GM03348 (cell line): Measurements from ENCODE around the gene MYPOP.
"Not testable (repeated sequence)": the region's sequence is repeated elsewhere in the genome, so short reads cannot be mapped to it uniquely, and the experiment has no call there.

Source experiments
- DNase-seq: peaks from one replicate; pipeline ENCODE4 v3.0.0; 2012; ENCODE audit warnings: low spot score

MYPOP gene

DNA sequence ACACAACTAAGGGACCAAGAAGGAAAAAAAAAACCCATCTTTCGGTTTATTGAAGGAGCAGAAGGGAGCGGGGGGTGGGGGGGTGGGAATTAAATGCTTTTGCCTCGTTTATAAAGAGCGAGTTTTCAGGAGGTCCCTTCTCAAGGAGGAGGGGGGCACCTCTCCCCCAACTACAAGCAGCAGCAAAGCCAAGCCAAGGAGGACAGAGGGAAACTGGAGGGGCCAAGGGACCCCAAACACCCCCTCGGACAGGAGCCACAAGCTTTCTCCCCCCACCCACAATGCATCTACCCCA lies 18.9 kb downstream of the MYPOP start:
- DNase-seq: no peak

DNA sequence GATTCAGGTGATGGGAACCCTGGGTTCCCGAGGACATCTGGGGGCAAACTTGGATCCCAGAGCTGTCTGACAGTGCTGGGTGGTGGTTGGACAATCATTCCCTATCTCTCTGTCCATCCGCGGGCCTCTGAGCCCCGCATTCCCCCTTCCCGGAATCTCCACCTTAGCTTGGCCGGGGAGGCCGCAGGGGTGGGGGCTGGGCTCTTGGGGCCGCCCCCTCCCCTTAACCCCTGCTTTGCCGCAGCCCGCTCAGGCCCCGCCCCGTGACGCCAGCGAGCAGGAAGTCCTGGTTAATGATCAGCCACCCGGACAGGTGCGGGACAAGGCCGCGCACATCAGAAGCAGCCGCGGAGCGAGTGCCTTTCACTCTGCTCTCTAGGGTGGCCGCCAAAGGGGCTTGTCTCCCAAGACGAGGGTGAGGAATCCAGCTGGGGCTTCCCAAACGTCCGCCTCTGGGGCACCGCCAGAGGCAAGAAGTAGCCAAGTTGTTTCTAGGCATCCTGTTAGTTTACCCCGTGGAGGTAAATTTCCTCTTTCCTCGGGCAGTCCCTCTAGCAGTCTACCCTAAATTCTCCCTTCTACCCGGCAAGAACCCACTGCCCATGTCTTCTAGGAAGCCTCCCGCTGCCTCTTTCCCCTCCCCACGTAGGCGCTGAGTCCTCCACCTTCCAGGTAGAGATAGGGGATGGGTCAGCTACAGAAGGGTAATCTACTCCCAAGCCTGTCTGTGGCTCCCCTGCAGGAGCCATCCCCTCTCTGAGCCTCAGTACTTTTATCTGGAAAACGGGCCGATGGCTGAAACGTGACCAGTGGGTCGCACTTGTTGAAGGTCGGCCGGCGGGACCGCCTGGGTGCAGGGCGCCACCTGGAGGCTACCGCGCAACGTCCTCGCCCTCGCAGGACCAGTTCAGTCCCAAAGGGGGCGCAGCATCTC lies 19.5 kb downstream of the MYPOP start:
- DNase-seq: peak; percentile 93

DNA sequence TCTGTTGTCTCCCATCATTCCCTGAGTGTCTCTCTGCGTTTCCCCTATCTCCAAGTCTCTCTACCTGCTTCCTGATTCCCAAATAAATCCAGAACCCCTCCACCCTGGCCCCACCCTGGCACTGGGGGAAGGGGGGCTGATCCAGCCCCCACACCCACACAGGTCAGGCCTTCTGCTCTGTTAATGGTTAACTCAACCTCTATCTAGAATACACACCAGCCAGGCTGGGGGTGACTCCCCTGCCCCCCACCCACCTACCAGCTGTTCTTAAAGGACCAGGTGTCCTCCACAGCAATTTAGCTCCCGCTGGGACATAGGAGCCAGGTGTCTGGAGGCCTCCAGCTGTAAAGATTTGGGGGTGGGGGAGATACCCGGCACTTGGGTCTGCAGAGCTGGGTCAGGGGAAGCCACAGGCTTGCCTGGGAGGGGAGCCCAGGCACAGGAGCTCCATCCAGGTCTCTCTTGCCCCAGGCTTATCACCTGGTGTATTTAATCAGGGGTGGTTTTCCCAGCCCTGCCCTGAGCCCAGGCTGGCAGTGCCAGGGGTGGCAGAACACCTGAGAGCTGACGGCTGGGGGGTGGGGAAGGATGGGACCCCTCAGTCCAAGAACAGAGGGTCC lies 20.4 kb downstream of the MYPOP start:
- no peak for DNase-seq

GRCh38 chr19:45881082-45881908 lies 21.1 kb downstream of the MYPOP start:
- no peak for DNase-seq

DNA sequence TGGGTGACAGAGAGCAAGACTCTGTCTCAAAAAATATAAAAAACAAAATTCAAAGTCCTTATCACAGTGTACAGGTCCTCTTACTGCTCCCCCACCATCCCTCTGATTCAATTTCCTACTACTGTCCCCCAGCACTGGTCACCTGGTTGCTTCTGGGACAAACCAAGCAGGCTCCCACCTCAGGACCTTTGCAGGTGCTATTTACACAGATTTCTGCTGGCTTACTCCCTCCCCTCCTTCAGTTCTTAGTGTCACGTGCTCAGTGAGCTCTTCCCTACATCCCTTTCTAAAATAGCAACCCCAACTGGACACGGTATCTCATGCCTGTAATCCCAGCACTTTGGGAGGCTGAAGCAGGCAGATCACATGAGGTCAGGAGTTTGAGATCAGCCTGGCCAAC lies 22.4 kb downstream of the MYPOP start:
- DNase-seq: no peak

DNA sequence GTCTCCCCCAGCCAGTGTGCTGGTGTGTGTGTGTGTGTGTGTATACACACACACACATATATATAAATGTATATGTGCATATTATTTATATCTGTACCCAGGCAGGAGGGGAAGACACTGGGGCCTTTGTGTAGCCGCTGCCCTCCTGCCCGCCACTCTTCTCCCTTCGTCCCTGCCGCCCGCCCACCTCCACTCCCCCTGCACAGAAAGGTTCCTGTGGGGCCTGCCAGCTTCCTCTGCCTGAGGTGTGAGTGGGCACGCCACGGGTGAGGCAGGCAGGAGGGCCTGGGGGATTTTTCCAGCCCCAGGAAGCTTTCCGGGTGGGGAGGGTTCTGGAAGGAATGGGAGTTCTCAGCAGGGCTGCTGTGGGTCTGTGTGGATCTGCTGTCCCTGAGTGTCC lies 23.4 kb downstream of the MYPOP start:
- no peak for DNase-seq

- no peak for DNase-seq
These were observed 24.2 kb downstream of the MYPOP start for GRCh38 chr19:45878043-45878794.

DNA sequence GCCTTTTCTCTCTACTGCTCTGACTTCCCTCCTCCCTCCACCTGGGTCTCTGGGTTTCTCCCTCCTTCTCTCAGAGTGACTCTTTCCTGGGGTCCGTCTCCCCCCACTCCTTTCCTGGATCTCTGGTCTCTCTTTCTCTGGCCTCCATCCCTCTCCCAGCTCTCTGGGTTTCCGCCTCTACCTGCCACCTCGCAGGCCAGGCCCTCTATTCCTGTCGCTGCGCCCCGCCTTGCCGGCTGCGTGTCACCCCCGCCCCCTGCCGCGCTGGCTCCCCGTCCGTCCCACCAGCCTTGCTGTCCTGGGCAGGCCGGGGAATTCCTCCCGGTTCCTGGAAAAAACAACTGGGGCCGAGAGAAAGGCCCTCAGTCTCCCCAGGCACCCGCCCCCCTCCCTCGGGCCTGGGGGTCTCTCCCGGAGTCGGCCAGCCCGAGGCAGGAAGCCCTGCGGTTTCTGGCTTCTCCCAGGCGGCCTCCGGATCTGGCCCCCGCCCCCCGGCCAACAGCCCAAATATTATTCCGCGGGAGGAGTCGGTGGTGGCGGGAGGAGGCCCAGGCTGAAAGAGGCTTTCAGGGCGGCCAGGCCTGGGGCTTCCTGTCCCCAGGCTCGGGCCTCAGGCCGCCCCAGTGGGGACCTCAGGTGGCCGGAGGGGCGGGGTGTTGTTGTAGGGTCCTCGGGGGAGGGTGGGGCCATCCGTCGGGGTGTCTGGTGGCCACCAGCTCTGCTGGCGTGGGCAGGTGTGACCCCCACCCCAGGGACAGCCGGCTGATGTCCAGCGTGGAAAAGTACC lies 25.8 kb downstream of the MYPOP start:
- peak; percentile 38 for DNase-seq

DNA sequence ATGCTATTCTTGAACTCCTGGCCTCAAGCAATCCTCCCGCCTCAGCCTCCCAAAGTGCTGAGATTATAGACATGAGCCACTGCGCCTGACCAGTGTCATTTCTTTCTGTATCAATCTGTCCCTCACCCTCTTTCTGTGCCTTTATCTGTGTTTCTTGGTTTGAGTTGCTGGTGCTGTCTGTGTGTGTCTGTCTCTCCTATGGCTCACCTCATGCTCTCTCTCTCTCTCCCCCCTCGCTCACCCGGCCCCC lies 26.3 kb downstream of the MYPOP start:
- no peak for DNase-seq

- DNase-seq: no peak
These were observed 27.8 kb downstream of the MYPOP start for GRCh38 chr19:45874620-45874966.

- DNase-seq: no peak
These were observed 29.1 kb downstream of the MYPOP start for GRCh38 chr19:45873219-45873772.

- no peak for DNase-seq
These were observed 30.1 kb downstream of the MYPOP start for GRCh38 chr19:45872095-45872919.

- no peak for DNase-seq
These were observed 31.6 kb downstream of the MYPOP start for GRCh38 chr19:45870798-45871197.

- not testable (repeated sequence) for DNase-seq
These were observed 35.2 kb downstream of the MYPOP start for GRCh38 chr19:45867241-45867640.

DNA sequence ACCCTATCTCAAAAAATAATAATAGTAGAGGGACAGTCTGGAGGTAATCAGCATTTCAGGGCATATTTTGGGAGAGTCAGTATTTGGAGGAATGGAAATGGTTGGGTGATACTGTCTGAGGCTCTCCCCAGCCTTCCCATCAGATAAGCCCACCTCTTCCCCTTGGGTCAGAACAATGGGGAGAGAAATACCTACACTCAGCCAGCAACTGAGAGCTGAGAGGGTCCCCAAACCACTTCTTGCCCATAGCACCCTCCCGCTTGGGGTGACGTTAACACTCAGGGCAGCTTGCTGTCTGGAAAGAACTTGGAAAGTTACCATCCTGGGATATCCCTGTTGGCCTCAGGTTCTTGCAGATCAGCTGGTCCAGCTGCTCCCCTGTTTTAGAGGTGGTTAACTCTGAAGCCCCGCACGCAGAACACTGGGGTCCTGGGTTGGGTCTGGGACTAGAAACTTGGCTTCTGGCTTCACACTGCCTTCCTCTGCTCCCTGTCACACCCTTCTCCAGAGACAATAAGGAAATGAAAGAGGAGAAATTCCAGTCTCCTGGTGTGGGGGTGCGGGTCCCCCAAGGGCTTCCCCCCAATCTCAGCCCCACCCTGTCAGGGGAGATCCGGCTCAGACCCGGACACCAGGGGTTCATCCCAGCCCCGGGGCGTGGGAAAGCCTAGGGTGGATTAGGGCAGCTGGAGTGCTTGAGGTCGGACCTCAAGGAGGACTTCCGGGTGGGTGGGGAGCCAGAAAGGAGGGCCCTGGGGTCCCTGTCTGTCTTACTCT lies 35.8 kb downstream of the MYPOP start:
- DNase-seq: no peak

DNA sequence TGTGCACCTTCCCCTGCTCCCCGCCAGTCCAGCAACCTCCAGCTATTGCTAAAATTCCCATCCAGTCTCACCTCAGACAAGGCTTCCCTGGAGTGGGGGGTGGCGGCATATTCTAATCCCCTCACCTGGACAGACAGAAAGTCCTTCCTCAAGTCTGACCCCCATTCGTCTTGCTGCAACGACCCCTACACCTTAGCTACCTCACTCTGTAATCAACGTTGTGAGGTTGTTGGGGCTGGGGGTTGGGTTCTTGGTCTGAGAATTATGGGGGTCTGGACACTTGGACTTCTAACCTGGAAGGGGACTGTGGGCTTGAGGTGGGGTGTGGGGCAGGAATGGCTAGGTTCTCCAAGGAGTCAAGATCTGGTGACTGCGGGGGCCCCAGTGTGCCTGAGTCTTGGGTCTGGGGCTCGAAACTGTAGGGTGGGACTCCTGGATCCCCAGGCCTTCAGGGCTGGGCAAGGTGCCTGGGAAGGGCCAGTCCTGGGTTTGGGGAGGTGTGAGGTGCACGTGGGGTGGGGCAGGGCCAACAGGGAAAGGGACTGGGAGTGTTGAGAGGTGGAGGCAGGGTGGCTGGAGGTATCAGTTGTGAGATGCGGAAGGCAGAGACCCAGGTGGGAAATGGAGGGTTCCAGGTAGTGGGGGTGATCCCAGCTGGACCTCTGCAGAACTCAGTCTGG lies 37.0 kb downstream of the MYPOP start:
- DNase-seq: no peak

DNA sequence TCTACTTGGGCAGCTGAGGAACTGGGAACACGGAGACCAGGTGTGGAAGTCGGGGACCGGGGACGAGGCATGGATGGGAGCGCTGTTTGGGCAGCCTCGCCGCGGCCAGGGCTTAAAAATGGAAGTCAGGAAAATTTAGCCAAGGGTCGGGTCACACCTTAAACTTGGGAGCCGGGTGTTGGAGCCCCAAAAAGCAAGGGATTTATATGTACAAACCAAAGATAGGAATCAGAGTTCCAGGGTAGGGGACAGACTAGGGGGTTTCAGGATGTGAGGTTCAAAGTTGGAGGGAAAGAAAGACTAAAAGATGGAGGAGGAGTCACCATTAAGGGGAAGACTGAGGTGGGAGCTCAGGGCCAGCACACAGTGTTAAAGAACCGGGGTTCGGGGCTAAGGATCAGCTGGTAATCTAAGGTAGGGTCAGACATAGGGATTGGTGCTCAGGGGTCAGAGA lies 37.8 kb downstream of the MYPOP start:
- DNase-seq: no peak

DNA sequence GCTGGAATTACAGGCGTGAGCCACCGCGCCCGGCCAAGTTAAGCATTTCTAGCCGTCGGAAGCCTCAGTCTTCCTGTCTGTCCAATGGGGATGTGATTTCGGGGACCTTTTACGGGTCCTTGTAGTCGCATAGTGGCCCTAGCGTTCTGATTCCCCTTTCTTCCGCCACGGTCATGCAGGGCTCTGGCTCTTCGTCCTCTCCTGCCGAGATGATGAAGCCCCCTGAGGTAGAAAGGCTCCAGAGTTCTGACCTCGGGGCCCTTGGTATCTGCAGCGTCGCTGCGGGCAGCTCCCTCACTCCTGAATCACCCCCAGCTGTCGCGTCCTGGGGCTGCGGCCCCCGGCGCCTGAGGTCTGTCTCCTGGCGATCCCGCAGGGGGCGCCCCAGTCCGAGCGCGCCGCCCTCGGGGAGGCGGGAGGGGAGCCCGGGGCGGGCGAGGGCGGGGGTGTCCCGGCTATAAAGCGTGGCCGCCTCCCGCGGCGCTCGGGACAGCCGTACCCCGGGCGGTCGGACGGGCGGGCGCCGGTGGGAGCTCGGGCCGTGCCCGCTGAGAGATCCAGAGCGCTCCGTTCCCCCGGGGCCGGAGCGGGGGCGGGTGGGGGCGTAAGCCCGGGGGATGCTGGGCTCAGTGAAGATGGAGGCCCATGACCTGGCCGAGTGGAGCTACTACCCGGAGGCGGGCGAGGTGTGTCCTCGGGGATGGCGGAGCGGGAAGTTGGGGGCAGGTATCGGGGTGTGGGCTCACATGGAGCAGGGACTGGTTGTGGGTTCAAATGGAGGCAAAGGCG lies 38.4 kb downstream of the MYPOP start, which contains the start of gene FOXA3:
TSS of gene FOXA3 (plus strand) at position 487 of the 789 bp plus-strand sequence. CDS start at position 618, 131 bp downstream.
- DNase-seq: peak; percentile 74
